Panc1 (cell line): ENCODE data around the gene DCUN1D3.

Experiments
- CTCF ChIP-seq: fragments of 450-650 bp; IDR thresholded peaks from 2 replicates; pipeline ENCODE4 v1.5.1; 2017; ENCODE audit warnings: mild to moderate bottlenecking
- POLR2AphosphoS5 ChIP-seq: IDR thresholded peaks from 2 replicates; pipeline ENCODE4 v1.6.1; 2012; ENCODE audit warnings: mild to moderate bottlenecking, low read depth, low read length, moderate library complexity
- REST ChIP-seq, 2 experiments: IDR thresholded peaks; 2 replicates each; pipeline ENCODE4 v1.6.1; 2011 to 2012; ENCODE audit warnings: low read depth in 2 of 2, control low read depth in 1 of 2, low read length in 1 of 2, mild to moderate bottlenecking in 1 of 2, moderate library complexity in 1 of 2; ENCODE audit not compliant: insufficient read depth in 1 of 2
- SIN3A ChIP-seq: IDR thresholded peaks from 2 replicates; pipeline ENCODE4 v1.6.1; 2012; ENCODE audit warnings: low read depth, mild to moderate bottlenecking, low read length, moderate library complexity, borderline replicate concordance; ENCODE audit not compliant: insufficient read depth

DNA sequence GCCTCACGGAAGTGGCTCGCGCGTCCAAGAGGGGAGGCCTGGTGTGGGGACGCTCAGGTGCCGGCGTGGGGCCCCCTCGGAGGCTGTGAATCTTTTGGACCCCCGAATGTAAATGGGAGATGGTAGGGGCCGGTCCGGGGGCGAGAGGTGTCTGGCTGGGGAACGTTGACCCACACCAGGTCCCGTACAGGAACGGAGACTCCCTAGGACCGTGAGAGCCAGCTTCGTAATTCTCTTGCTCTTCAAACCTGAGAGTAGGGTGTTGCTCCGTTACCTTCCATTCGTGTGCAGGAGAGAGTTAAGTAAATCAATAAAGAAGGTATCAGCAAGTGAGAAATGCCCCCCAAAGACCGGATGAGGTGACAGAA, 894 bp upstream of the DCUN1D3 start:
- TF ChIP-seq CTCF (no peak), REST (IDR thresholded peaks at IDR 0.05; ENCODE audit: insufficient read depth in 1 of 2, low read depth in 2 of 2, low read length in 1 of 2) (no peak), POLR2AphosphoS5 (no peak), SIN3A (no peak)
